MV-4-11 (cell line): ENCODE data around the gene KDSR.
A peak's percentile ranks its signal among the peaks of the same experiment; 100 is the strongest.

Source experiments
- DNase-seq: peaks from one replicate; lab custom pipeline; 2025; lab: John Stamatoyannopoulos, UW

Gene KDSR

DNA sequence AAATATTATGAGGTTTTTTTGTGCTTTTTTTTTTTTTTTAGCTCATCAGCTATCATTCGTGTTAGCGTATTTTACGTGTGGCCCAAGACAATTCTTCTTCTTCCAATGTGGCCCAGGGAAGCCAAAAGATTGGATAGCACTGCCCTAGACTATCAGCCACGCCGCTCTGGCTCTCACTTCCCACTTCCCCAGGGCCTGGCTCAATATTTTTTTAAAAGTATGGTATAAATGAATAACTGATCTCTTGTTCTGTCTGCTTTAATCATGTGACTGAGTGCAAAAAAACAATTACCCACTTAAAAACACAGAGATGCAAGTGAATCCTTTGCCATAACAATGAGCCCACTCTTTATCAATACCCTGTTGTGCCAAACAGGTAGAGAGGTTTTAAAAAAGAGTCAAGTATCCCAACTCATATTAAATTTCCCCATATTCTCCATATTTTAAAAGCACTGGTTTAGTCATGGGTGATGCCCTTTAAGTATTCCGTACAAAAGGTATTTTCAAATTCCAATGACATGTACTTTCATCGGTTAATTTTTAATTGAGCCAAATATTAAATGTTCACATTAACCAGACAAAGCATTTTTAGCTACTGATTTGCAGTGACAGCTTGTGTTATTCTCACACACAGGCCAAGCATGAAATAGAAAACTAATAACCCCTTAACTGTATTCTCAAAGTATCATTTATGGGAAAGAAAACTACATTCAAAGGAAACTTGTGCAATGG is 60.0 kb downstream of the KDSR start:
- DNase-seq: peak; percentile 41

DNA sequence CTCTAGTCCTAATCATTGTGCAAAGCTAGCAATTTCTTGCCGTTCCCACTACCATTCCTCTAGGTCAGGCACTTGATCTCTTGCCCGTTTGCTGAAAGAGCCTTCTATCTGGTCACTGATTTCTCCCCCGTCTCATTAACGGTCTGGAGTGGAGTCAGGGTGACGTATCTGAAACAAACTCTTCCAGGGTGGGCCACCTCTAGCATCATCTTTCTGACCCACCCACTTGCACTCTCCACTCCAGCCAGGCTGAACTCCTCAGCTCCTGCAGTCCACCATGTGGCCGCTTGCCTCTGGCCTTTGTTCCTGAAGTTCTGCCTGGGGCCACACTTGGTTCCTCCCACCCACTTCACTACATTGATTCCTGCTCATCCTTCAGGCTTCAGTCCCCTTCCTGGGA is 60.8 kb downstream of the KDSR start:
- no peak for DNase-seq

DNA sequence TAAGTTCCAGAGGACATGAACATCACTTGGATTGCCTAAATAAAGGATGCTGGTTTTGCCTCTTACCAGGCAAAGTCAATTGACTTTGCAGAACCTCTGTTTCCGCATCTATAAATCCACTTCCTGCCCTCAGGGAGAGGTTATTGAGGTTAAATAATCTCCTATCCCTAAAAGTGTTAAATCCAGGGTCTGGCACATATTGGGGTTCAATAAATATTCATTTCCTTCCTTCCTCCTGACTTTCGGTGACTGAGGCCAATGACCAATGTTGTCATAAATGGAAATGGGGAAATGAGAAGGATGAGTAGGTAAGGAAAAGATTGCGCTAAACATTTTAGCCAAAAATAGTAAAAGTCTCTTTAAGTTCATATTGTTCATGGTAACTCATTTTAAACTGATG is 63.5 kb downstream of the KDSR start:
- peak; percentile 72 for DNase-seq

DNA sequence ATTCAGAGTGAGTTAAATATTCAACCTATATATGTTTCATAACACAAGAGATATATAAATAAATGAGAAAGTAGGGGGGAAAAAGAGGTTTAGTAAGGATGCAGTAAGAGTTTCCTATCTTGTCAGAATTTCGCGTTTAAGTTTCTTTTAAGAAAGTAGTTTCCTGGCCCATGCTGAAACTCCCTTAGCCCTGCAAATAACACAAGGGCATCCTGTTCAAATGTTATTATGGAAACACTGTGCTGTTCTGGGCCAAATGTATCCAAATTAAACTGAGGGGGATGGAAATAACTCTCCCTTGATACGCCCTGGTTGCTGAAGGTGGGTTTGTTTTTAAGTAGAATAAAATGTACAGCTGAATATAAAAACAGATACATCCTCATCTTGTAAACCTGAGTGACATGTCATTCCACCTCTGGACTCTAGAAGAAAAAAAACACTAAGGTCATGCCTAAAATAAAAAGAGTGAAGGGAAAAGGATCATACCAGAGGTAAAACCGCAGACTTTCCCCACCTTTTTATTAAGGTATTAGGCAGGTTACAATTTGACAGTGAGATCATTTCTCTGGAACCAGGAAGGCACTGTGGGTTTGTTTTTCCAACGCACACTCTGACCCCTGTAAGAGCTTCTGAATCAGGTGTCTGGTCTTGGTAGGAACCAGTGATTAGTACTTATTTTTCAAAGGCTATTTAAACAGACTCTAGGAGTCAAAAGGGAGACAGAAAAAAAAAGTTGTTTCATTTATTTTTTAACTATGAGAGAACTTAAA is 64.2 kb downstream of the KDSR start:
- no peak for DNase-seq

DNA sequence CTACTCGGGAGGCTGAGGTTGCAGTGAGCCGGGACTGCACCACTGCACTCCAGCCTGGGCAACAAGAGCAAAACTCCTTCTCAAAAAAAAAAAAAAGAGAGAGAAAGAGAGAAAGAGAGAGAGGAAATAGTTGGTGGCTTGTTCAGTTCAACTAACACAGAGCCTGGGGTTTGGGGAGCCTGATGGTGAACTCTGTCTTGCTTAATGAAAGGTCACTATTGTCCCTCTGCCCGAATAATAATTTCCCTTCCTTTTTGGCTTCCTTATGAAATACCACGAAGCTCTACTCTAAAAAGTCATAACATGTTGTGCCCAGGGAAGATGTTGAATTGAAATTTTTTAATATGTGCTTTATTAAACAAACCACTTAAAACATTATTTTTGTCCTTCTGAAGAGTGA is 64.8 kb downstream of the KDSR start:
- peak; percentile 36 for DNase-seq

DNA sequence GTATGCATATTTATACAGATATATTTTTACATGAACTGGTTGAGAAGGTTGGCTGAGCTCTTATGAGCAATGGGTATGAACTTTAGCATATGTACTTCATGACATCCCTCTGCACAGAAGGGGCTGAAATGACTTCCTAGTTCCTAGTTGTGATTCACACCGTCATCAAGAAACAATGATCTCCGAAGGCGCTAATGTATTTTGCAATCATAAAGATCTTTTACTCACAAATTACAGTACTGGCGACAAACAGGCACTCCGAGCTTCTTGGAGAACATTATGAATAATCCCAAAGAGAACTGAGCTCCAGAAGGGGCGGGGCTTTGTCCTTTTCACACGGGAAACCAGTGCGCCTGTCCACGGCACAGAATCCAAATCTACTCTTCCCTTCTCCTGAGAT is 65.6 kb downstream of the KDSR start:
- peak; percentile 82 for DNase-seq

DNA sequence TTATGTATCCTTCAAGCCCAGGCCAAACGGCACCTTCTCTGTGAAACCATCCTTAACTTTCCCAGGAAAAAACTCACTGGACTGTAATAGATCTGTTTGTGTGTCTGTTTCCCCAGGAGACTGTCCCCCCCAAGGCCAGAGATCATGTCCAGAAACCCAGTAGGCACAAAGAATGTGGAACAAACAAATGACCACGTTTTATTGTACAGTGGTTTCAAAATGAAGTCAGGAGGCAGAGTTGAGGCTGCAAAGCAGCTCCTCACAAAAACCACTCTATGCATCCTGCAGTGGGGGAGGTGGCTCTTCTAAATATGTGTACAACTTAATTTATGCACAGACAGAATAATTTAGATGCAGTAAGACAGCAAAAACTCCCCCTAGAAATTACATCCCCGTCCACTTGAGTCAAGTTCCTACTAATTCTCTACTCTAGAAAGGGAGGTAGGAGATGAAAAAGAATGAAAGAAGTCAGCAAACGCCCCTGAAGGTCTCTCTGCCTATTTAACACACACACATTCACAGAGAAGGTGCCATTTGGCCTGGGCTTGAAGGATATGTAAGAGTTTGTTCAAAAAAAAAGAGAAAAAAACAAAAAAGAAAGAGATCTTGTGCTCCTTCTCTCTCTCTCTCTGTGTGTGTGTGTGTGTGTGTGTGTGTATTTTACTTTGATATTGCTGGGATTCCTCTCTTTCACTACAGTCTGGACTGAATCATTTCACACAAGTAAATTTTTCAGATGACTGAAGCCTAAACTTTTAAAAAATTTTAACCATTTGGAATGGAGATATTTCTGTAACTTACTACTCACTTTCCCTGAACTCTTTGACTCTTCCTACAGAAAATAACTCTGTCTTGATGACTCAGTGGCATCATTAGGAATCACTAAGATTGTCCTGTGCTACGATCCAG is 66.9 kb downstream of the KDSR start:
- peak; percentile 26 for DNase-seq

DNA sequence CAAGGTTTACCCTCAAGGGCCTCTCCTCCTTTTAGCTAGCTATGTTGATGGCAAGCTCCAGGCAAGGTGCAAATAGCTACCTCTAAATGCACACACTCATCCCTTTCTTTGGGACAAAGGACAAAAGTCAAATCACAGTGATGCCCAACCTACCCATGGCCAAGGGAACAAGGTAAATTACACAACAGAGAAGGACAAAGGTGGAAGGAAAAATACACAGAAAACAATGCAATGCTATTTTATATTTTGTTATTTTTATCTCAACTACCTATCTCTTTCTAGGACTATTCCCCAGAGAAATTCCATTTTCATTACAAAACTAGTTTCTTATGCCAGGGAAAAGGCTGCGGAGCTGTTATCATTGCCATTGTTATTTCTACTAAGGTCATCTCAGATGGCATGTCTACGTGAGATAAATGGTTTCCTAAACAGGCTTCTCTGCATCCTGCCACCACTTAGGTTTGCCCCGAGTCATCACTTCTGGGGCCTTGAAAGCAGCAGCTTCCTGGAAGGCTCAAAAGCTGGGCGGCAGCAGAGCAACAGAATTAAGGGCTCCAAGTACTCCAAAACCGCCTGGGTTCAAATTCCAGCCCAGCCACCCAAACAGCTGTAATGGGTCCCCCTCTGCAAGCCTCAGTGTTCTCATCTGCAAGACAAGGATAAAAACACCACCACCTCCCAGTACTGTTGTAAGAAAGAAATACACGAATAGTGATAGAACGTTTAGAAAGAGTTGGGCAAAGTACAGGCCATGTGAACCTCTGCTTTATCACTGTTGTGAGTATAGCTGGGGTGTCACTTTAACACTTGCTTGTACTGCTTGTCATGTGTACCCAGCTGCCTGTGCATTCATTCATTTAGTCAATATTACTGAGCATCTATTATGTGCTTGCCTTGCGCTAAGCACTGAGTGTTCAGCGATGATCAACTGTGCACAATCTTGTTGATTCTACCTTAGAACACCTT is 68.3 kb downstream of the KDSR start:
- DNase-seq: no peak

DNA sequence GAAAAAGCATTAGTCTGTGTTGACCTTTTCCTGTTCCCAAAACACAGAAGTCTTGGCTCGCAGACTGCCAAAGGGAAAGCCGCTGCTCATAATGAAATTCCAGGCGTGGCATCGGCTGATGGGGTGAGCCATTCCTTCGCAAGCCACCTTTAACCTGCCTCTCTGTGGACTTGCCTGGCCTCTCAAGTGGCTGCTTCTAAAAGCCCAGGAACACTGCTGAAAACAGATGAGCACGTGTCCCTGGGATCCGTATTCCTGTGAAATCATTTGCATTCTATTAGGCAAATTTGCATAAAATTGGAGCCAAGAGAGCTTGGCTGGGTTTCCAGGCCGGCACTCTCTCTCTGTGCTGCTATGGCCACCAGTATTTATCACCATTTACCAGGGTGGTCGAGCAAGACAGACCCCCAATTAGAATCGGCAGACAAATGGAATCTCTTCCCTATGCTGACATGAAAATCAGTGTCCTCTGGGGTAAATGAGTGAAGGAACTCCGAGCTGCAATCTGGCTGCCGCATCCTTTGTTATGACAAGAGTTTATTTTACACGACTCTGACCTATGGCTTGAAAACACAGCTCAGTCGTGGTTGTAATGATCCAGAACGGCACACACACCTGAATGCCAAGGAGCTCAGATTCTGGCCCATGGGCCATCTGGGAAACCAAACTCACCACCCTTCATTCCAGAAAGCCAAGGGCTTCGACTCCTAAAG is 69.2 kb downstream of the KDSR start:
- DNase-seq: no peak

DNA sequence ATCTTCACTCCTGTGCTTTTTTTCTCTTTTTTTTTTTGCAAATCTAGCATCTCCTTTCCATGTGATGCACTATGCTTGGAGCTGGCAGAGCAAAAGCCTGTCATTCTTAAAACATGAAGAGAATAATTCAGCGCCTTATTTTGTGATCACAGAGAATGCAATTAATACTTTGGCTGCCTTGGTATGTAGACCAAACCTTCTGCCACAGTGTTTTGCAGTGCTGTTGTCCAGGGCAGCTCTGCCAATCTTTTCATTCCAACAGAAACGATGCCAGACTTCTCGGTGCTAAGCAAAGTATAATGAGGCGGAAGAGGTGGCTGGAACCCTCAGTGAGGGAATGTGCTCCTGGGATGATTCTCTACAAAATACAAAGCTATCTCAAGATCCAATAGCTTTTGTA is 73.1 kb downstream of the KDSR start:
- DNase-seq: no peak

DNA sequence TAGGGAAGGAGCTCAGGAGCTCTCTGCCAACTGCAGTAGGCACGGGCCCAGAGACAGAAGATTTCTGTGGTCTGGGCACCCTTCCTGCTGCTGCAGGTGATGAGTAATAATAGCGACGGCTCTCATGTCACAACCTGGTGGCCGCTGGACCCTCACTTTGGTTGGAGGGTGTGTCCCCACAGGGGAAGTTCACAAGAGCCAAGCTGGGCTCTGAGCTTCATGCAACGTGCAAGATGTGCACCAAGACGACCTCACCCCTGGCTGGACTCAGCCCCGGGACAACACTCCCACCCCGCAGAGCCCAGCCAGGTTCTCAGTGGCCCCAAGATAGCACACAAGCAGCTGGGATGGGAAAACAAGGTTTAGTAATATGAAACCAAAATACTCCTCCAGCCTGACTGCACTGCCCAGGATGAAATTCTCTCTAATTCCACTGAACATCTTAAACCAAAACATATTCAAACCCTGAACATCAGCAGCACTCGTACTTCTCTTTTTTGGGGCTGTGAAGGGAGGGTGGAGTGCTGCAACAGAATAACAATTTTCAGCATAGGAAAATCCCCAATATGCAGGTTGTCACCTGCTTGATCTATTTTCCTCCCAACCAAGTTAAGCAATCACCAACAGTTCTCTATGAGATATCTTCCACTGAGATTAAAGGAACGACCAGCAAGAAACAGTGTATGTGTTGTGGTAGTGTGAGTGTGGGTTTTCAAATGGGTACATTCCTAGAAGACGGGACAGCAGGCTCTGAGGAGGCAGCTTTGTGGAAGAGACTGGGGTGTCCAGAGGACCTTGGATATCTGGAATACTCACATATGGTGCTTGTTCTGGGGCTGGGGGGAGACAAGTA is 73.9 kb downstream of the KDSR start:
- peak; percentile 40 for DNase-seq

DNA sequence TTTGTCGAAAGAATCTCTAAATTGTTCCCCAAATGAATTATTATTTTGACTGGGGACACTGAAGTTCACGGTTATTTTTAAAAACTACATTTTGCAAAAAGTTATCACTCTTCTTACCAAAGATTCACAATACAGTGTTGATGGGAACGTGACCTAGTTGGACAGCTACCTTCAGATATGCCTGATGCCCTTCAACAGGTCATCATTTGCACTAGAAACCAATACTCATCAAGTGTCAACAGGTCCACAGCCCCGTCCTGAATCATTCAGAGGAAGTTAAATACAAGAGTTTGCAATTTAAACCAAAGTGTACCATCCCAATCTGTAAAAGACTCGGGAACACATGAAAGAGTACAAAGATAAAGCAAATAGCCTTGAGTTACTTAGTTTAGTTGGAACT is 75.7 kb downstream of the KDSR start:
- no peak for DNase-seq

DNA sequence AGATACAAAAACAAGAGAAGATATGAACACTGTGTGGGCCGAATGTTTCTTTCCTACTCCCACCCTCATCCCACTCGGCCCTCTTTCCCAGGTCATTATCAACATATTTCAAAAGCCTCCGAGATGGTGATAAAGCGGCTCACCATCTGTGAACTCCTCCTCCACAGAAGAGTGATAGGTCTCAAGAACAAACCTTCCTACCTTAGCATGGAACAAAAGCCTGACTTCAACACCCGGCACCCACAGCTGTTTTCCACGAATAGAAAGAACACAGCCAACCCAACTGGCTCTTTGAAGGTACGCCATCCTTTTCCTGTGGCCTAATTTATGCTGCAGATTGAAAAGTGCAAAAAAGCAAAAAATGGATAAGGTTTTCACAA is 76.2 kb downstream of the KDSR start:
- DNase-seq: no peak

DNA sequence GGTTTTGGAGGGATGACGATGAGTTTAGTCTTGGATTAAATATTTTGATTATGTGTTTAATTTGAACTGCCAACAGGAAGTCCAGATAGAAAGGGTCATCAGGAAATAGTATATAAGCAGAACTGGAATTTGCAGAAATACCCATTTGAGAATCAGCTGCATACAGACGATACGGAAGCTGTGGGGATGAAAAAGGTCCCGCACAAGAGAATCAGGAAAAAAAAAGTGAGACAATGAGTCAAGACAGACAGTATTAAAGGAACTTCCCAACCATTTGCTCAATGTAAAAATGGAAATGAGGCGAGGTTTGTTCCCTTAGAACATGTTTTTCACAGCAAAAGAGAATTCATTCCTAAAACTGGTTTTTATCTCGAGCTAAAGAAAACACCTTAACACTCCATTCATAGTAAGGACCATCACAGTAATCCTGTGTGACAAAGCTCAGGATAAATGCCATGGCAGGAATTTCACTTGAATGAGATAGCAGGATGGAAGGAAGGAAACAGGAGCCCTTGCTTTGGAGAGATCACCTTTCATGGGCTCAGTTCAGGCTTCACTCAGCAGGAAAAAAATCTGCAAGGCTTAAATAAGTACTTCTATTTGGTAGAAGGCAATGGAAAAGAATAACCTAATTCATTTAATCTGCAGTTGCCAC is 76.7 kb downstream of the KDSR start:
- no peak for DNase-seq

DNA sequence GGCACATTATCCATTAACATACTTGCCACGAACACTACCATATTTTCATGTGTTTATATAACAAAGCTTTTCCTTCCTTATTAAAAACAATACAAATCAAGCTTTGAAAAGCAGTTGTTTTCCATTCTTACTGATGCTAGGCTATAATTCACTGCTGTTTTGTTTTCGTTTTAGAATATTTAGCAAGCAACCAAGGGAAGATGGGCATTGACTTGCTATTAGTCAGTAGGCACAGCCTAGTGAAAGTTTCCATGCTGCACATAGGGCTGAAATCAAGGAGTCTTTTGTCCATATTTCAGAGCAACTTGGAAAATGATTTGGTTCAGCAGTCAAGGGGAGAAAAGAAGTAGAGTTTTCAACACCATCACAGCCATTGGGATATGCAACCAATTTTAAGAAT is 78.7 kb downstream of the KDSR start:
- DNase-seq: no peak

DNA sequence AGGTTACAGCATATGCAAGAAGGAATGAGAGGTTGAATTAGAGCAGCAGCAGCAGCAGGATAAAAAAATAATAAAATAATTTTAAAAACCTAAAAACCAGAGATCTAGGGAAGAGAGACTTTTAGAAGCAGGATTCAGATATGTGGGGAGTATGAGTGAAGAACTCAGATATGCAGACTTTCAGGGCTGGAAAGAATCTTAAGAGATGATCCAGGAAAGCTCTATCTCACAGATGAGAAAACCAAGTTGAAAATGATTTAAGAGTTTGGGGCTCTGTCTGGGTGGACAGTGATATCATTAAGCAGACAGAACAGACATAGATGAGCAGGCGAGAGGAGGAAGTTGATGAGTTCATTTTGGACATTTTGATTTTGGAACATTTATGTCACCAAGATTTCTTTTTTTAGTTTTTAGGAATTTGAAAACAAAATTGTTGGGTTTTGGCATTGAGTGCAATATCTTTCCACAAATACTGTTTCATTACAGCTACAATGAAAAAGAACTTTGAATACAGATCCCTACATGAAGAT is 79.2 kb downstream of the KDSR start:
- no peak for DNase-seq

DNA sequence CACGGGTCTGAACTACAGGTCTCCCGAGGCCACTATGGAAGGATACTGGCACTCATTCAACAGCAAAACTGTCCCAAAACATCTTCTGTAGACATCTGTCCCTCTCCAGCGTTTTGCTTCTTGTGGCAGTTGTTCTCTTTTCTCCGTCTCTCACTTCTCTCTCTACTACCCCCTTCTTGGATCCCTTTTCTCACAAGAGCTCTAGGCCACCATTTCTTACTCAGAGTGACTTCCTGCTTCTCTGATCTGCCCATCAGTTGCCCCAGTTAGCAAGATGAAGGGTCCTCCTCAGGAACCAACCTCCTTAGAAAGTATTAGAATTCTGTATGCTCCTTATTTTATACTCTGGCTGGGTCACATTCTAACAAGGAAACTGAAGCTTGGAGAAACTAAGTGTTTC is 80.1 kb downstream of the KDSR start:
- peak; percentile 60 for DNase-seq

DNA sequence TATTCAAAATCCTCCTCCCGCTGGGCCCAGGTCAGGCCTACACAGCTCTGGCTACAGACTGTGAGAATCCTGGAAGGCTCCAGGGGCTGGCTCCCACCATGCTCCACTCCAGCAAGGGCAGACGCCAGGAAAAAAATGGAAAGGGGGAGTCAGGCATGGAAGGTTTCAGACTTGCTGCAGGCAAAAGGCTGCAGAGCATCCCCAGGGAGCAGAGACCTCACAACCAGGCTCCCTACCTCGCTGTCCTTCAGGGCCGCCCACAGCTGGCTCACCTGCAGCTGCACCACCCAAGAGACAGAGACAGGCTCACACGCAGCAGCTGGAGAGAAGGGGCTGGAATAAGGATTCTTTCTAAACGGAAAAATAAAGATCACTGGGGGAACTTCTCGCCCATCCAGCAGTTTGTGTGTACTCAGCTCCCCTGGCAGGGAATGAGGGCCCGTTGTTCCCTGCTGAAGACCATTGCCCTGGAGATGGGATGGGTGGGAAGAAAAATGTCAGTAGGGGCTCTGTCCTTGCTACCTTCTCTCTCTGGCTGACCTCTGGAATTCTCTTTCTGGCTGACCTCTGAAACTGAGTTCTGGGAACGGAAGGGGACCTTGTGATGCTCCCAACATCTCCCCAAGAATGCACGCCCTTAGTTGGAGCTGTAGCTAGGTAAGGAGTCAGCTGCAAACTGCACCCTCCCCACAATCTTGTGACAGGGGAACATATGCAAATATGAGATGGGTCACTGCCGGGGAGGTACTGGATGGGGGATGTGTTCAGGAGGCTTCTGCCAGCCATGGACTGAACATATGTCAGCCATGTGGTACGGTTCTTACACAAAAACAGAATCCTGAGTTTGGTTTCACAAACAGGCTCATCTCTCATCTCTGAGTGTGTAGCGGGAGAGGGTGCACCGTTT is 81.9 kb downstream of the KDSR start:
- DNase-seq: no peak
